ENCODE results near the gene EFNA4. TPM values are rescaled to one million over a fixed set of nuclear protein-coding genes. Genes with fewer than 3 reads are reported as not detected.
A peak's percentile ranks its signal among the peaks of the same experiment; 100 is the strongest.

Gene EFNA4
- total RNA-seq, 1 experiment from 2014 or later = 9.8 TPM

GRCh38 chr1:155064832-155065429 is 1.4 kb downstream of the EFNA4 start:
- no peaks in the 10 kb centered on the region for H3K27me3 ChIP-seq (ENCODE audit: insufficient read depth, low read length)
- no peak overlapping the region for H2AFZ ChIP-seq (ENCODE audit: low read depth, low read length, poor library complexity, severe bottlenecking)
- TF ChIP-seq EGR1 (IDR thresholded peaks at IDR 0.05; ENCODE audit: low read depth) (no peak), ATF3 (IDR thresholded peaks at IDR 0.05) (no peak), CEBPB (IDR thresholded peaks at IDR 0.05; ENCODE audit: low read depth) (no peak), ZFX (IDR thresholded peaks at IDR 0.05) (no peak), YY1 (IDR thresholded peaks at IDR 0.05; ENCODE audit: extremely low read depth, insufficient replicate concordance, low read depth, low read length) (no peak), CTCF (IDR thresholded peaks at IDR 0.05 in 2 of 3, conservative IDR thresholded peaks at IDR 0.05 in 1 of 3; ENCODE audit: borderline replicate concordance in 1 of 3, insufficient read depth in 1 of 3, low read depth in 2 of 3, low read length in 2 of 3) (no peak)
- peak overlapping the region; percentile 95 for H3K4me2 ChIP-seq (ENCODE audit: low read length)
- peaks cover 22 to 39% of the 10 kb centered on the region in 2 experiments for H3K4me1 ChIP-seq (ENCODE audit: control insufficient read depth in 1 of 2, insufficient read depth in 2 of 2, low read length in 2 of 2)
- H3K4me3 ChIP-seq (replicated peaks in 1 of 2; ENCODE audit: low read depth in 1 of 2, low read length in 2 of 2) = peak overlapping the region in 1 of 2 experiments; percentile 84; a peak in 1 of 4 replicates
- ChIA-PET CTCF (interaction anchor here (2.2 to 6.7 kb wide), 3 partner anchors 20 to 108 kb away, joined by 7 to 44 read pairs (median 9); partner anchors contain the start of gene KRTCAP2), POLR2A (interaction anchor here (1.6 kb wide), 1 partner anchor 20 kb away, joined by 7 read pairs; no protein-coding TSS in a partner anchor), RAD21 (ENCODE audit: low non-redundant PET in 1 of 2, low total read pairs in 2 of 2, uncharacterized antibody in 2 of 2, unreplicated experiment in 2 of 2) (no interaction called here)
- no peak overlapping the region for H3K27ac ChIP-seq (ENCODE audit: low read depth, low read length)
- H3K9me2 ChIP-seq (ENCODE audit: insufficient read depth) = no peaks in the 10 kb centered on the region
- intact Hi-C loops (cut with micrococcal nuclease) = loop anchor here (5.0 kb wide), 3 partner anchors 93 to 508 kb away; partner anchors contain the start of genes CKS1B, SHC1 and UBE2Q1
- no peaks in the 10 kb centered on the region for H3K9me3 ChIP-seq (ENCODE audit: control insufficient read depth in 1 of 2, insufficient read depth in 1 of 2, low read depth in 1 of 2, low read length in 2 of 2)
- peaks cover 8 to 13% of the 10 kb centered on the region in 2 experiments; a peak in 3 of 4 replicates for H3K36me3 ChIP-seq (ENCODE audit: control insufficient read depth in 1 of 2, insufficient read depth in 2 of 2, low read length in 2 of 2)
- DNase-seq (ENCODE audit: low read depth, low spot score) (no peak), ATAC-seq (no peak)
- H4K20me1 ChIP-seq (ENCODE audit: insufficient read depth) = no peaks in the 10 kb centered on the region
- no TSS peak for BruUV-seq (replicated peaks)
- H3K9ac ChIP-seq (ENCODE audit: low read length) = no peak overlapping the region
- 0 out of 2 replicates have a peak, but pooled peaks cover 5% of the 10 kb centered on the region for H3K79me2 ChIP-seq (ENCODE audit: insufficient read depth, low read length)
